Ectodermal cell (in vitro differentiated cells): ENCODE data around the gene ARHGAP24.
"Not testable (repeated sequence)": the region's sequence is repeated elsewhere in the genome, so short reads cannot be mapped to it uniquely, and the experiment has no call there.

ENCODE experiments used
- H3K27ac ChIP-seq: 2 replicates; pipeline ENCODE4 v1.7.0; 2013; ENCODE audit warnings: mild to moderate bottlenecking, low read depth, low read length; ENCODE audit not compliant: insufficient read depth, poor library complexity, severe bottlenecking
- H3K27me3 ChIP-seq: 2 replicates; pipeline ENCODE4 v1.7.0; 2013; ENCODE audit warnings: mild to moderate bottlenecking, low read length; ENCODE audit not compliant: insufficient read depth, control insufficient read depth, poor library complexity, severe bottlenecking
- H3K36me3 ChIP-seq: one replicate; pipeline ENCODE4 v1.7.0; 2013; ENCODE audit warnings: low read length; ENCODE audit not compliant: control insufficient read depth, insufficient read depth
- H3K4me1 ChIP-seq: one replicate; pipeline ENCODE4 v1.7.0; 2013; ENCODE audit warnings: low read length; ENCODE audit not compliant: control insufficient read depth, insufficient read depth
- H3K4me3 ChIP-seq: 2 replicates; pipeline ENCODE4 v1.7.0; 2013; ENCODE audit warnings: low read depth, low read length, control low read depth; ENCODE audit not compliant: insufficient read depth
- H3K9me3 ChIP-seq: 2 replicates; pipeline ENCODE4 v1.7.0; 2013; ENCODE audit warnings: mild to moderate bottlenecking, low read length, moderate library complexity; ENCODE audit not compliant: control insufficient read depth
- WGBS, 2 experiments: methylation state at CpG; one replicate each; pipeline ENCODE4 v1.1.7; 2013; ENCODE audit warnings: missing lambda C conversion rate in 2 of 2; 5-methylcytosine and 5-hydroxymethylcytosine counted together

The ARHGAP24 gene

DNA sequence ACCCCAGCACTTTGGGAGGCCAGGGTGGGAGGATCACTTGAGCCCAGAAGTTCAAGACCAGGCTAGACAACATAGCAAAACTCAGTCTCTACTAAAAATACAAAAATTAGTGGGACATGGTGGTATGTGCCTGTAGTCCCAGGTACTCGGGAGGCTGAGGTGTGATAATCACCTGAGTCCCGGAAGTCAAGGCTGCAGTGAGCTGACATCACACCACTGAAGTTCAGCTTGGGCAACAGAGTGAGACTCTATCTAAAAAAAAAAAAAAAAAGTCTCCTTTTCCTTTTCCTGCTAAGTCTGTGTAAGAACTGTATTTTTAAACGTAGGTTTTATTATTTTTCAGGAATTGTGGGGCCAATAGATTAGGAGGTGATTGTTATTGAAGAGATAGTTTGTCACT lies 356.7 kb downstream of the ARHGAP24 start:
- 84 to 91% methylated on average over 3 of the region's 3 CpGs for WGBS, 2 experiments

DNA sequence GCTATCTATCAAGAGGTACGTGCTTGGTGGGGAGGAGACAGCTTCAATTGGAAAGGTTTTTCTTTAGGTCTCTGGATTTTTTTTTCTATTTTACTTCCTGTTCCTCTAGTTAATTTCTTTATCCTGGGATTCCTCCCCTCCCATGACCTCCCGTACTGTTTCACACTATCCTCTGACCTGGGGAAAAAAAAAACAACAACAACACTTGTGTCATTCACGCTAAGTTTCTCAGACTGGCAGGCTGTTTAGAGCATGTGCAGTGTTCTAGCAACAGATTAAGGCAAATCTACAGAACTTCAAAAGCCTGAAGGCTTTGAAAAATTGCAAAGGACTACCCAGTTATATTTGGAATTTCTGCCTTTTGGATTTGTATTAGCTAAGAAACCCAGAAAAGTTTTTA lies 358.4 kb downstream of the ARHGAP24 start:
- H3K27ac ChIP-seq: no peak overlapping the region
- H3K4me3 ChIP-seq: no peak overlapping the region
- H3K27me3 ChIP-seq: no peaks in the 10 kb centered on the region
- WGBS, 2 experiments: 51 to 53% methylated on average over 3 of the region's 3 CpGs
- H3K36me3 ChIP-seq: no peaks in the 10 kb centered on the region
- peaks cover 13% of the 10 kb centered on the region for H3K4me1 ChIP-seq
- H3K9me3 ChIP-seq: no peaks in the 10 kb centered on the region

More for the DNA sequence above, 356.7 kb downstream of the ARHGAP24 start:
- Histone ChIP-seq H3K9me3 (no peaks in the 10 kb centered on the region), H3K27ac (no peak overlapping the region), H3K27me3 (no peaks in the 10 kb centered on the region), H3K36me3 (no peaks in the 10 kb centered on the region), H3K4me1 (peaks cover 24% of the 10 kb centered on the region), H3K4me3 (no peak overlapping the region)

- H3K36me3 ChIP-seq: no peaks in the 10 kb centered on the region
- no peaks in the 10 kb centered on the region for H3K27me3 ChIP-seq
- H3K4me3 ChIP-seq: no peak overlapping the region
- no peaks in the 10 kb centered on the region for H3K9me3 ChIP-seq
- 92 to 96% methylated on average over 6 of the region's 6 CpGs for WGBS, 2 experiments
- peaks cover 13% of the 10 kb centered on the region for H3K4me1 ChIP-seq
- H3K27ac ChIP-seq: no peak overlapping the region
These were observed 360.0 kb downstream of the ARHGAP24 start for GRCh38 chr4:85834934-85835333.

GRCh38 chr4:85836588-85837438 lies 361.9 kb downstream of the ARHGAP24 start:
- 98% methylated on average over 3 of the region's 3 CpGs for WGBS, 2 experiments
- no peaks in the 10 kb centered on the region for H3K36me3 ChIP-seq
- H3K9me3 ChIP-seq: no peaks in the 10 kb centered on the region
- no peak overlapping the region for H3K4me3 ChIP-seq
- H3K27ac ChIP-seq: no peak overlapping the region
- peaks cover 10% of the 10 kb centered on the region for H3K4me1 ChIP-seq
- no peaks in the 10 kb centered on the region for H3K27me3 ChIP-seq

- Histone ChIP-seq H3K9me3 (no peaks in the 10 kb centered on the region), H3K36me3 (no peaks in the 10 kb centered on the region), H3K27me3 (no peaks in the 10 kb centered on the region), H3K4me1 (peaks cover 5% of the 10 kb centered on the region), H3K4me3 (no peak overlapping the region), H3K27ac (no peak overlapping the region)
- 92 to 97% methylated on average over 4 of the region's 4 CpGs for WGBS, 2 experiments
These were observed 362.4 kb downstream of the ARHGAP24 start for GRCh38 chr4:85837439-85837733.

- H3K9me3 ChIP-seq, H3K27me3 ChIP-seq, H3K27ac ChIP-seq, H3K4me1 ChIP-seq, H3K4me3 ChIP-seq, H3K36me3 ChIP-seq: not testable (repeated sequence)
- WGBS, 2 experiments: 94 to 97% methylated on average over 2 of the region's 3 CpGs
These were observed 365.1 kb downstream of the ARHGAP24 start for GRCh38 chr4:85839981-85840451.

- no peaks in the 10 kb centered on the region for H3K36me3 ChIP-seq
- H3K9me3 ChIP-seq: no peaks in the 10 kb centered on the region
- 95 to 97% methylated on average over 7 of the region's 7 CpGs for WGBS, 2 experiments
- no peak overlapping the region for H3K27ac ChIP-seq
- no peak overlapping the region for H3K4me3 ChIP-seq
- H3K27me3 ChIP-seq: no peaks in the 10 kb centered on the region
- no peaks in the 10 kb centered on the region for H3K4me1 ChIP-seq
These were observed 367.6 kb downstream of the ARHGAP24 start for GRCh38 chr4:85842540-85842939.

- not testable (repeated sequence) for H3K9me3 ChIP-seq, H3K27ac ChIP-seq, H3K4me1 ChIP-seq, H3K4me3 ChIP-seq, H3K27me3 ChIP-seq, H3K36me3 ChIP-seq
- WGBS, 2 experiments: 88 to 94% methylated on average over 6 of the region's 6 CpGs
These were observed 378.8 kb downstream of the ARHGAP24 start for GRCh38 chr4:85853740-85854139.

DNA sequence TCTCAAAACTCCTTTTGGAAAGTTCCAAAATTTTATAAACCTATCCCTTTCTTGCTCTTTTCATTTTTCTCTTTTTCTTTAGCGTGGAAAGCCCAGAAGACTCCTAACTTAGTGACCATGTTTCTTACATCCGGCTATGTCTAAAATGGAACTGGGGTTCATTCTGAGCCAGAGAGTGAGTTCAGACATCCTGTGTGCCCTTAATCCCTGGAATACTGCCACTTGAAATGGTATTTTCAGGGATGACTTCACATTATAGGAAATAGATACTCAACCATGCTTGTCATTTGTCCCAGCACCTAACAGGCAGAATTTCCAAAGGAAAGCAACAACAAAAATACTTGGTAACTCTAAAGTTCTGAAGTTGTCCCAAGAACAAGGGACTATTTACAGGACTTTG lies 379.6 kb downstream of the ARHGAP24 start:
- no peaks in the 10 kb centered on the region for H3K9me3 ChIP-seq
- no peaks in the 10 kb centered on the region for H3K36me3 ChIP-seq
- 87 to 90% methylated on average over 2 of the region's 2 CpGs for WGBS, 2 experiments
- H3K27me3 ChIP-seq: no peaks in the 10 kb centered on the region
- H3K4me1 ChIP-seq: no peaks in the 10 kb centered on the region
- H3K4me3 ChIP-seq: no peak overlapping the region
- H3K27ac ChIP-seq: no peak overlapping the region

GRCh38 chr4:85860066-85860740 lies 385.3 kb downstream of the ARHGAP24 start:
- no peaks in the 10 kb centered on the region for H3K27me3 ChIP-seq
- H3K36me3 ChIP-seq: no peaks in the 10 kb centered on the region
- WGBS, 2 experiments: 76 to 79% methylated on average over 6 of the region's 6 CpGs
- no peaks in the 10 kb centered on the region for H3K9me3 ChIP-seq
- H3K27ac ChIP-seq: no peak overlapping the region
- no peaks in the 10 kb centered on the region for H3K4me1 ChIP-seq
- H3K4me3 ChIP-seq: no peak overlapping the region
